ENCODE data around the gene SORT1. TPM values are rescaled to one million over a fixed set of nuclear protein-coding genes. Genes with fewer than 3 reads are reported as not detected.

Gene SORT1
- total RNA-seq, 1 experiment from 2014 or later, result 9.2 TPM

DNA sequence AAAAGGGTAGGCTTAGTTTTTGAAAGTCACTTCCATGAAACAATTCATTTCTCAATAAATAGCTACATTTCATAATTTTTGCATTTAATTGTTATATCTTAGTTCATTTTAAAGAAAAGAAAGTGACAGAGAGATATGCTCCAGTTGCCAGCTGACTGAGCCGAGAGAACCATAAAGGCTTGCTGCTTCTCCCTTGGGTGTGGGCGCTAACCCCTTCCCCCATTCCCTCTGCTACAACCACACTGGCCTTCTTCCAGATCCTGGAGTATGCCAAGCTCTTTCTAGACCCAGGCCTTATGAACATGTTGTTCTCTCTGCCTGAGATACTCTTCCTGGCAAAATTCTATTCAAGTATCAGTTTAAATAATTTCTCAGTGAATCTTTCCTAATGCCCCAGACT lies 12.3 kb downstream of the SORT1 start:
- Histone ChIP-seq H3K27ac (ENCODE audit: low read length) (no peak overlapping the region), H4K20me1 (ENCODE audit: low read length) (no peaks in the 10 kb centered on the region), H3K9ac (ENCODE audit: low read length) (no peak overlapping the region), H3K9me3 (ENCODE audit: low read length) (no peaks in the 10 kb centered on the region), H3K79me2 (ENCODE audit: low read length) (peaks cover 34% of the 10 kb centered on the region), H3K4me3 (ENCODE audit: low read length) (no peak overlapping the region), H3K4me2 (ENCODE audit: low read length) (no peak overlapping the region), H3K36me3 (ENCODE audit: low read depth, low read length) (no peaks in the 10 kb centered on the region), H3K9me2 (replicated peaks; ENCODE audit: low read length) (no peaks in the 10 kb centered on the region), H3K27me3 (ENCODE audit: low read length) (no peaks in the 10 kb centered on the region), H3F3A (ENCODE audit: low read length, unreplicated experiment) (no peaks in the 10 kb centered on the region), H3K4me1 (ENCODE audit: insufficient read depth, low read length) (peaks cover 11% of the 10 kb centered on the region), H2AFZ (ENCODE audit: low read length) (no peak overlapping the region)
- intact Hi-C loops (cut with micrococcal nuclease), result no loop called here
- no TSS peak for BruUV-seq (replicated peaks)
- DNase-seq, result no peak
- ChIA-PET POLR2A (ENCODE audit: unreplicated experiment) (no interaction called here), CTCF (no interaction called here)
- no peak for ATAC-seq
- TF ChIP-seq, protein P1, sequence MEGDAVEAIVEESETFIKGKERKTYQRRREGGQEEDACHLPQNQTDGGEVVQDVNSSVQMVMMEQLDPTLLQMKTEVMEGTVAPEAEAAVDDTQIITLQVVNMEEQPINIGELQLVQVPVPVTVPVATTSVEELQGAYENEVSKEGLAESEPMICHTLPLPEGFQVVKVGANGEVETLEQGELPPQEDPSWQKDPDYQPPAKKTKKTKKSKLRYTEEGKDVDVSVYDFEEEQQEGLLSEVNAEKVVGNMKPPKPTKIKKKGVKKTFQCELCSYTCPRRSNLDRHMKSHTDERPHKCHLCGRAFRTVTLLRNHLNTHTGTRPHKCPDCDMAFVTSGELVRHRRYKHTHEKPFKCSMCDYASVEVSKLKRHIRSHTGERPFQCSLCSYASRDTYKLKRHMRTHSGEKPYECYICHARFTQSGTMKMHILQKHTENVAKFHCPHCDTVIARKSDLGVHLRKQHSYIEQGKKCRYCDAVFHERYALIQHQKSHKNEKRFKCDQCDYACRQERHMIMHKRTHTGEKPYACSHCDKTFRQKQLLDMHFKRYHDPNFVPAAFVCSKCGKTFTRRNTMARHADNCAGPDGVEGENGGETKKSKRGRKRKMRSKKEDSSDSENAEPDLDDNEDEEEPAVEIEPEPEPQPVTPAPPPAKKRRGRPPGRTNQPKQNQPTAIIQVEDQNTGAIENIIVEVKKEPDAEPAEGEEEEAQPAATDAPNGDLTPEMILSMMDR (conservative IDR thresholded peaks at IDR 0.05; ENCODE audit: low read depth, low read length), result no peak
- TF ChIP-seq EZH2phosphoT487 (IDR thresholded peaks at IDR 0.05; ENCODE audit: borderline replicate concordance, low read length) (no peak), EZH2 (IDR thresholded peaks at IDR 0.05; ENCODE audit: low read length, unreplicated experiment) (no peak)

DNA sequence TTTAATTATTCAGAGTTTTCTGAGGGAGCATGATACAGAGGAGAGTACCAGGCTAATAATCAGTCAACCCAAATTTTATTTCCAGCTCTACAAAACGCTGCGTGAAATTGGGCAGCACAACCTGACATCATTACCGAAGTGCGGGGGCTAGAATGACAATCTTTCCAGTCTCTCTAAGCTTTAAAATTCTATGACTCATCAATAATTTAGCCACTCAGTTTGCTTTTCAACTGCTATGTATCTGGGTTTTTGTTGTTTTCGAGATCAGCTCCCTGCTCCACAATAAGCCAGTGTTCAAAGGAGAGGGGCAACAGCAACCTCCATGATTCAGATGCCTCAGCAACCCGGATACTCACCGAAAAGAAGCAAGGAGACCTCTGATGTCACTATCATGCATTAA lies 13.9 kb downstream of the SORT1 start:
- no peaks in the 10 kb centered on the region for H3K9me2 ChIP-seq (replicated peaks; ENCODE audit: low read length)
- no peaks in the 10 kb centered on the region for H3K27me3 ChIP-seq (ENCODE audit: low read length)
- intact Hi-C loops (cut with micrococcal nuclease), result no loop called here
- H3K27ac ChIP-seq (ENCODE audit: low read length), result no peak overlapping the region
- BruUV-seq (replicated peaks), result no TSS peak
- no peaks in the 10 kb centered on the region for H3K9me3 ChIP-seq (ENCODE audit: low read length)
- H3K4me2 ChIP-seq (ENCODE audit: low read length), result no peak overlapping the region; the same call in 1 of the 2 replicates
- H4K20me1 ChIP-seq (ENCODE audit: low read length), result no peaks in the 10 kb centered on the region
- peaks cover 22% of the 10 kb centered on the region for H3K79me2 ChIP-seq (ENCODE audit: low read length)
- ATAC-seq (no peak), DNase-seq (no peak)
- H2AFZ ChIP-seq (ENCODE audit: low read length), result no peak overlapping the region
- ChIA-PET POLR2A (ENCODE audit: unreplicated experiment) (no interaction called here), CTCF (no interaction called here)
- no peak overlapping the region for H3K4me3 ChIP-seq (ENCODE audit: low read length)
- H3F3A ChIP-seq (ENCODE audit: low read length, unreplicated experiment), result no peaks in the 10 kb centered on the region
- no peak for TF ChIP-seq EZH2phosphoT487 (IDR thresholded peaks at IDR 0.05; ENCODE audit: borderline replicate concordance, low read length)
- TF ChIP-seq EZH2 (IDR thresholded peaks at IDR 0.05; ENCODE audit: low read length, unreplicated experiment), result no peak
- TF ChIP-seq, protein P1 (conservative IDR thresholded peaks at IDR 0.05; ENCODE audit: low read depth, low read length), result no peak
- H3K9ac ChIP-seq (ENCODE audit: low read length), result no peak overlapping the region
- peaks cover 24% of the 10 kb centered on the region for H3K4me1 ChIP-seq (ENCODE audit: insufficient read depth, low read length)
- H3K36me3 ChIP-seq (ENCODE audit: low read depth, low read length), result no peaks in the 10 kb centered on the region

DNA sequence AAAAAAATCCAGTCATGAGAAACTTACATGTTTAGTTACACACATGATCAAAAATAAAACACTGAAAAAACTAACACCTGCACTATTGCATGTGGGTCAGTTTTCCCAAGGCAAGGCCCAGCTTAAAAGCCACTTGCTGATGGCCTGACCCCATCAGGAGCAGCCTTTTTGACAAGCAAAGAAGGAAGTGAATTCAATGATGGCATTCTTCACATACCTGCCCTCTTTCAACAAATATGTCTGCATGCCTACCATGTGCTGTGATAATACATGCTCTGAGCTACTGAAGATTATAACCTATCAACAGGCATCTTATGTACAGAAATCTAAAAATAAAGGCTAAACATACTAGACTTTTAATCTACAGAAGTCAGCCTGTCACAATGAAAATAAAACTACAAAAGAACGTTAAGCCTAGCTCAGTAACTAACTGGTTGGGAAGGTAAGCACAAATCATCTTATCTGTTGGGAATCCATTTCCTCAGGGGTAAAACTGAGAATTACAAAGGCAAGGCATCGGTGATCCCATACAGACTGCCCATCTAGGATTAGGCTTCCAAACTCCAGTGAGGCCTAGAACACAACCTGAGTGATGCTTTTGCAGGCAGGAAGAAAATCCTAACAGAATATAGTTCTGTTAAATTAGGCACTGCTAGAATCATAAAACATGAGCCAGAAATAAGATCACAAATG lies 14.5 kb downstream of the SORT1 start:
- no peaks in the 10 kb centered on the region for H4K20me1 ChIP-seq (ENCODE audit: low read length)
- H3K27ac ChIP-seq (ENCODE audit: low read length), result no peak overlapping the region
- no peak overlapping the region for H3K4me2 ChIP-seq (ENCODE audit: low read length)
- ATAC-seq (no peak), DNase-seq (no peak)
- peaks cover 20% of the 10 kb centered on the region; the same call in 1 of the 2 replicates for H3K79me2 ChIP-seq (ENCODE audit: low read length)
- TF ChIP-seq, protein P1 (conservative IDR thresholded peaks at IDR 0.05; ENCODE audit: low read depth, low read length), result no peak
- TF ChIP-seq EZH2phosphoT487 (IDR thresholded peaks at IDR 0.05; ENCODE audit: borderline replicate concordance, low read length) (no peak), EZH2 (IDR thresholded peaks at IDR 0.05; ENCODE audit: low read length, unreplicated experiment) (no peak)
- no peak overlapping the region for H3K9ac ChIP-seq (ENCODE audit: low read length)
- H3K4me1 ChIP-seq (ENCODE audit: insufficient read depth, low read length), result peaks cover 28% of the 10 kb centered on the region
- no peak overlapping the region for H3K4me3 ChIP-seq (ENCODE audit: low read length)
- no peaks in the 10 kb centered on the region for H3F3A ChIP-seq (ENCODE audit: low read length, unreplicated experiment)
- no peaks in the 10 kb centered on the region for H3K9me3 ChIP-seq (ENCODE audit: low read length)
- no TSS peak for BruUV-seq (replicated peaks)
- no peak overlapping the region for H2AFZ ChIP-seq (ENCODE audit: low read length)
- ChIA-PET CTCF (no interaction called here), POLR2A (ENCODE audit: unreplicated experiment) (no interaction called here)
- H3K36me3 ChIP-seq (ENCODE audit: low read depth, low read length), result no peaks in the 10 kb centered on the region
- no peaks in the 10 kb centered on the region for H3K27me3 ChIP-seq (ENCODE audit: low read length)
- no peaks in the 10 kb centered on the region for H3K9me2 ChIP-seq (replicated peaks; ENCODE audit: low read length)
- intact Hi-C loops (cut with micrococcal nuclease), result no loop called here
